H9 (cell line): ENCODE data around the gene SPRR2B. TPM values are rescaled to one million over a fixed set of nuclear protein-coding genes. Genes with fewer than 3 reads are reported as not detected.

Experiments
- DNase-seq: peaks from one replicate; pipeline ENCODE4 v3.0.0-alpha.2; 2017
- H2AFZ ChIP-seq: one replicate; pipeline ENCODE4 v1.6.1; 2013; ENCODE audit warnings: mild to moderate bottlenecking, low read length, control low read depth, moderate library complexity
- H2AK5ac ChIP-seq: 2 replicates; pipeline ENCODE4 v1.6.1; 2013; ENCODE audit warnings: low read length, control low read depth, mixed read lengths; ENCODE audit not compliant: insufficient read length
- H2BK120ac ChIP-seq: one replicate; pipeline ENCODE4 v1.6.1; 2013; ENCODE audit warnings: low read depth, mild to moderate bottlenecking, low read length, control low read depth, inconsistent platforms; ENCODE audit not compliant: poor library complexity, severe bottlenecking
- H2BK12ac ChIP-seq: 2 replicates; pipeline ENCODE4 v1.6.1; 2013; ENCODE audit warnings: low read length, control low read depth, mixed read lengths, low read depth; ENCODE audit not compliant: insufficient read length
- H2BK15ac ChIP-seq: 2 replicates; pipeline ENCODE4 v1.6.1; 2013; ENCODE audit warnings: low read depth, low read length, control low read depth
- H2BK20ac ChIP-seq: one replicate; pipeline ENCODE4 v1.6.1; 2013; ENCODE audit warnings: low read depth, mild to moderate bottlenecking, low read length, control low read depth, inconsistent platforms; ENCODE audit not compliant: poor library complexity, severe bottlenecking
- H2BK5ac ChIP-seq: 2 replicates; pipeline ENCODE4 v1.6.1; 2013; ENCODE audit warnings: low read length, control low read depth, mixed read lengths; ENCODE audit not compliant: insufficient read length
- H3K14ac ChIP-seq: 2 replicates; pipeline ENCODE4 v1.6.1; 2013; ENCODE audit warnings: low read length, control low read depth; ENCODE audit not compliant: insufficient read depth
- H3K18ac ChIP-seq: 2 replicates; pipeline ENCODE4 v1.6.1; 2013; ENCODE audit warnings: low read depth, mild to moderate bottlenecking, mixed read lengths, low read length, control low read depth; ENCODE audit not compliant: insufficient read length
- H3K23ac ChIP-seq: 2 replicates; pipeline ENCODE4 v1.6.1; 2013; ENCODE audit warnings: low read length, control low read depth, mixed read lengths, low read depth; ENCODE audit not compliant: insufficient read length
- H3K23me2 ChIP-seq: 2 replicates; pipeline ENCODE4 v1.6.1; 2013; ENCODE audit warnings: low read depth, mild to moderate bottlenecking, mixed read lengths, low read length, control low read depth; ENCODE audit not compliant: insufficient read length, poor library complexity, severe bottlenecking
- H3K27ac ChIP-seq: 2 replicates; pipeline ENCODE4 v1.5.1; 2013; ENCODE audit warnings: low read length, control low read depth, mixed read lengths, low read depth; ENCODE audit not compliant: insufficient read length
- H3K27me3 ChIP-seq: 2 replicates; pipeline ENCODE4 v1.6.1; 2013; ENCODE audit warnings: low read length, control low read depth, inconsistent platforms; ENCODE audit not compliant: insufficient read depth
- H3K4ac ChIP-seq: 2 replicates; pipeline ENCODE4 v1.6.1; 2013; ENCODE audit warnings: low read depth, mild to moderate bottlenecking, control low read depth, inconsistent platforms, low read length, moderate library complexity
- H3K4me1 ChIP-seq: 2 replicates; pipeline ENCODE4 v1.6.1; 2013; ENCODE audit warnings: low read length, control low read depth, inconsistent platforms; ENCODE audit not compliant: insufficient read depth
- H3K4me2 ChIP-seq: 2 replicates; pipeline ENCODE4 v1.6.1; 2013; ENCODE audit warnings: low read length, control low read depth, mixed read lengths; ENCODE audit not compliant: insufficient read length, insufficient read depth
- H3K56ac ChIP-seq: 2 replicates; pipeline ENCODE4 v1.6.1; 2013; ENCODE audit warnings: low read depth, mild to moderate bottlenecking, mixed read lengths, low read length, control low read depth; ENCODE audit not compliant: insufficient read length
- H3K79me1 ChIP-seq: 2 replicates; pipeline ENCODE4 v1.6.1; 2013; ENCODE audit warnings: low read depth, mild to moderate bottlenecking, moderate library complexity, low read length, control low read depth, inconsistent platforms; ENCODE audit not compliant: insufficient read depth, poor library complexity, severe bottlenecking
- H3K79me2 ChIP-seq: 2 replicates; pipeline ENCODE4 v1.6.1; 2013; ENCODE audit warnings: low read length, control low read depth, inconsistent platforms; ENCODE audit not compliant: insufficient read depth
- H3K9ac ChIP-seq: 2 replicates; pipeline ENCODE4 v1.6.1; 2013; ENCODE audit warnings: low read length, control low read depth, mixed read lengths; ENCODE audit not compliant: insufficient read length; ENCODE audit errors: extremely low read depth
- H3K9me3 ChIP-seq: one replicate; pipeline ENCODE4 v1.6.1; 2013; ENCODE audit warnings: low read depth, low read length, inconsistent platforms; ENCODE audit not compliant: control insufficient read depth
- H3T11ph ChIP-seq: one replicate; pipeline ENCODE4 v1.6.1; 2013; ENCODE audit warnings: mild to moderate bottlenecking, low read length, control low read depth, inconsistent platforms
- H4K20me1 ChIP-seq: one replicate; pipeline ENCODE4 v1.6.1; 2013; ENCODE audit not compliant: control insufficient read depth, insufficient read length, insufficient read depth
- H4K5ac ChIP-seq: 2 replicates; pipeline ENCODE4 v1.6.1; 2013; ENCODE audit warnings: low read depth, mild to moderate bottlenecking, mixed read lengths, low read length, control low read depth; ENCODE audit not compliant: insufficient read length
- H4K8ac ChIP-seq: replicated peaks from 2 replicates; pipeline ENCODE4 v1.6.1; 2013; ENCODE audit warnings: low read length, control low read depth, mixed read lengths, low read depth; ENCODE audit not compliant: insufficient read length
- H4K91ac ChIP-seq: 2 replicates; pipeline ENCODE4 v1.6.1; 2013; ENCODE audit warnings: low read depth, mild to moderate bottlenecking, moderate library complexity, mixed read lengths, low read length, control low read depth; ENCODE audit not compliant: insufficient read length
- H3K27ac Mint-ChIP-seq, 3 experiments: 2 replicates in 2 of 3; 3 replicates in 1 of 3; pipeline ENCODE4 v1.8.0; 2020 to 2021; ENCODE audit warnings: mixed read lengths in 3 of 3, mild to moderate bottlenecking in 1 of 3, moderate library complexity in 1 of 3
- H3K27me3 Mint-ChIP-seq: 2 replicates; pipeline ENCODE4 v1.8.0; 2021; ENCODE audit warnings: low read depth, mild to moderate bottlenecking, moderate library complexity, mixed read lengths
- H3K36me3 Mint-ChIP-seq, 3 experiments: 2 replicates in 2 of 3; 3 replicates in 1 of 3; pipeline ENCODE4 v1.8.0; 2020 to 2021; ENCODE audit warnings: low read depth in 3 of 3, mixed read lengths in 3 of 3; ENCODE audit not compliant: insufficient read depth in 1 of 3
- H3K4me1 Mint-ChIP-seq, 2 experiments: 2 replicates each; pipeline ENCODE4 v1.8.0; 2020; ENCODE audit warnings: mixed read lengths in 2 of 2
- H3K4me3 Mint-ChIP-seq, 2 experiments: 2 replicates in 1 of 2; 3 replicates in 1 of 2; pipeline ENCODE4 v1.8.0; 2020 to 2021; ENCODE audit warnings: mild to moderate bottlenecking in 2 of 2, mixed read lengths in 2 of 2, moderate library complexity in 1 of 2
- H3K9me3 Mint-ChIP-seq, 2 experiments: 2 replicates in 1 of 2; 3 replicates in 1 of 2; pipeline ENCODE4 v1.8.0; 2020; ENCODE audit warnings: mild to moderate bottlenecking in 2 of 2, mixed read lengths in 2 of 2, moderate library complexity in 1 of 2
- CTCF ChIP-seq: fragments of 200-600 bp; sonication (generic); conservative IDR thresholded peaks from 3 replicates; pipeline ENCODE4 v1.8.0; 2021; ENCODE audit warnings: antibody characterized with exemption, mild to moderate bottlenecking
- WGBS: extraction: QIAGEN DNeasy Blood & Tissue Kit; methylation state at CpG from one replicate; pipeline ENCODE4 v1.1.7; 2013; ENCODE audit warnings: missing lambda C conversion rate, low lambda C conversion rate, mixed read lengths; ENCODE audit not compliant: insufficient read length; ENCODE audit errors: extremely low coverage; 5-methylcytosine and 5-hydroxymethylcytosine counted together
- total RNA-seq: library from RNA; stranded (reverse); gene quantifications from 2 replicates; pipeline ENCODE4 v1.2.1, GENCODE V29; 2021

SPRR2B gene
- total RNA-seq, 1 experiment from 2014 or later, result not detected

- Mint-ChIP-seq H3K36me3 (no peaks in the 10 kb centered on the region), H3K27ac (no peak overlapping the region), H3K4me1 (no peaks in the 10 kb centered on the region), H3K9me3 (no peaks in the 10 kb centered on the region), H3K27me3 (peaks cover 3% of the 10 kb centered on the region; the same call in 1 of the 2 replicates), H3K4me3 (no peak overlapping the region)
- Histone ChIP-seq H2AK5ac (no peak overlapping the region), H2BK120ac (no peak overlapping the region), H3K79me1 (no peaks in the 10 kb centered on the region), H4K8ac (no peak overlapping the region), H3K4ac (no peak overlapping the region), H2BK12ac (no peak overlapping the region), H3K9me3 (no peaks in the 10 kb centered on the region), H3K23me2 (no peaks in the 10 kb centered on the region), H4K20me1 (no peaks in the 10 kb centered on the region), H2BK5ac (no peak overlapping the region), H3K9ac (no peak overlapping the region), H3K79me2 (no peaks in the 10 kb centered on the region), H3K14ac (no peak overlapping the region), H4K5ac (no peak overlapping the region), H3T11ph (no peak overlapping the region), H2BK15ac (no peak overlapping the region), H2AFZ (no peak overlapping the region), H3K27me3 (no peaks in the 10 kb centered on the region), H3K27ac (no peak overlapping the region), H3K23ac (no peak overlapping the region), H3K56ac (no peak overlapping the region), H4K91ac (no peak overlapping the region), H3K4me2 (no peak overlapping the region), H2BK20ac (no peak overlapping the region), H3K4me1 (no peaks in the 10 kb centered on the region), H3K18ac (no peak overlapping the region)
- WGBS, result no CpG with 5 or more reads among the region's 2 CpGs
- no peak for DNase-seq
- no peak for TF ChIP-seq CTCF
Measured at GRCh38 chr1:153070243-153070642, 1.2 kb downstream of the SPRR2B start.
